ENCODE results near the gene PCBD2.
"Not testable (repeated sequence)": the region's sequence is repeated elsewhere in the genome, so short reads cannot be mapped to it uniquely, and the experiment has no call there.

PCBD2 gene

DNA sequence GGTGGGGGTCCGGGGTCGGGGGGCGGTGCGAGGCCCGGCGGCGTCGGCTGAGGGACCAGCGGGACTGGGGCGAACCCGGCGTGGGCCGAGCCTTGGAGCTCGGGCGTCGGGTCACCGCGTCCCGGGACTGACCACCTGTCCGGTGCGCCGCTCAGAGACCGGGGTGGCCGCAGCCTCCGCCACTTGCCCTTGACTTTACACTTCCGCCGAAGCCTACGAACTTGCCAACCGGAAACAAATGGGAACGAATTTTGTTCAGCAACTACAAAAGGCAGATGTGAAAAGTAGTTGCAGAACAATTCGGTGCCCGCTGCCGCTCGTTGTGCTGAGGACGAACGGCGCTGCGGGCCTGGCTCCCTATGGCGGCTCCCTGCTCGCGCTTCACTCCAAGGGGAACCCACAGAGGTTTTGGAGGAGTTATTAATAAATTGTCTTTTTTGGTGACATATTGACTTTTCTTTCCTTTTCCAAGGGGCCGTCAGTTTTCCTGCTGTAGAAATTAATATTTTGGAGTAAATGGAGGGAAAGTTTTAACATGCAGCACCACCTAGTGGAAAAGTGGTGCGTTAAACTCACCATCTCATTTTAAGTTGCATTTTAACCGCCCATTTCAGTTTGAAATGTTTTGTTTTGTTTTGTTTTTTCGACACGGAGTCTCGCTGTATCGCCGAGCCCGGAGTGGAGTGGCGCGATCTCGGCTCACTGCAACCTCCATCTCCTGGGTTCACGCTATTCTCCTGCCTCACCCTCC, 490 bp downstream of the PCBD2 start:
- peak; percentile 40 for DNase-seq (ENCODE audit: insufficient read length, low spot score)
- FAIRE-seq = peak; percentile 76

- no peak for FAIRE-seq
- DNase-seq (ENCODE audit: insufficient read length, low spot score) = no peak
Observed at GRCh38 chr5:134906811-134907210, 1.9 kb downstream of the PCBD2 start.

DNA sequence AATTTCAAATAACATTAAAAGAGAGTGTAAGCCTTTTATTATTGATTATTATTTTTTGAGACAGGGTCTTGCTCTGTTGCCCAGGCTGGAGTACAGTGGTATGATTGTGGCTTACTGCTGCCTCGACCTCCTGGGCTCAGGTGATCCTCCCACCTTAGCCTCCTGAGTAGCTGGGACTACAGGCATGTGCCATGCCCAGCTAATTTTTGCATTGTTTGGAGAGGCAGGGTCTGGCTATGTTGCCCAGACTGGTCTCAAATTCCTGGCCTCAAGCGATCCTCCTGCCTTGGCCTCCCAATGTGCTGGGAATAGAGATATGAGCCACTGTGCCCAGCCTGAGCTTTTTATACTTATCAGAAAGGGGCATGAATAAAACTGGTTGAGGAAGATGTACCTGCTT, 5.8 kb downstream of the PCBD2 start:
- DNase-seq (ENCODE audit: insufficient read length, low spot score); FAIRE-seq: not testable (repeated sequence)

GRCh38 chr5:134911285-134912206, 6.6 kb downstream of the PCBD2 start:
- FAIRE-seq = no peak
- no peak for DNase-seq (ENCODE audit: insufficient read length, low spot score)

- FAIRE-seq = no peak
- DNase-seq (ENCODE audit: insufficient read length, low spot score) = no peak
Observed at GRCh38 chr5:134913254-134913653, 8.3 kb downstream of the PCBD2 start.

- FAIRE-seq (no peak), DNase-seq (ENCODE audit: insufficient read length, low spot score) (no peak)
Observed at GRCh38 chr5:134913795-134914194, 8.9 kb downstream of the PCBD2 start.

- DNase-seq (ENCODE audit: insufficient read length, low spot score) (no peak), FAIRE-seq (no peak)
Observed at GRCh38 chr5:134917070-134917815, 12.3 kb downstream of the PCBD2 start.

DNA sequence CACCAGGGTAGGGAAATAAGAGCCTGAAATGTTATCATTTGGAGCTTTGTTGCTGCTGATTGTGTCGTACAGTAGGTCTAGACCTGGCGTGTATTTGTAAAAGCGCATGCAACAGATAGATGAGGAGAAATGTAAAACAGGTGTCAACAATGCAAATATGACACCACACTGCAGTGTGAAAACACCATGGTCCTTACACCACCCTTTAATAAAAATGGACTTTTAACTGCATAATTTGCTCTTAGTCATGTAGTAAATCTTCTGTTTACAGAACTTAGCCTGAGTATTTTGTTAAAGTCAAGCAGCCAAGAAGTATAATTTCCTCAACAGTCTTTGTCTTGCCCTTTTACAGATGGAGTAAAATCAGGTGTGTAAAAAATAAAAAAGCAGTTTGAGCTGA, 13.9 kb downstream of the PCBD2 start:
- DNase-seq (ENCODE audit: insufficient read length, low spot score) (no peak), FAIRE-seq (no peak)

GRCh38 chr5:134920848-134921575, 16.1 kb downstream of the PCBD2 start:
- FAIRE-seq = no peak
- no peak for DNase-seq (ENCODE audit: insufficient read length, low spot score)

DNA sequence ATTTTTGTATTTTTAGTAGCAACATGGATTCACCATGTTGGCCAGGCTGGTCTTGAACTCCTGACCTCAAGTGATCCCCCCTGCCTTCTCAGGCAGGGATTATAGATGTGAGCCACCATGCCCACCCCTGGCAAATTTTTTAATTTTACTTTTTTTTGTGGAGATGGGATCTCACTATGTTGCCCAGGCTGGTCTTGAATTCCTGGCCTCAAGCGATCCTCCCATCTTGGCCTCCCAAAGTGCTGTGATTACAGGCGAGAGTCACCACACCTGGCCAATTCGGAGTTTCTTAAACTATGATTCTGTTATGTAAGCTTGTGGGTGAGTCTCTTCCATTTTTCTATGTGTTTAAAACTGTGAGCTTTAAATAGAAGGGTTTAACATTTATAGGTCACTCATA, 27.6 kb downstream of the PCBD2 start:
- no peak for FAIRE-seq
- no peak for DNase-seq (ENCODE audit: insufficient read length, low spot score)

- no peak for DNase-seq (ENCODE audit: insufficient read length, low spot score)
Observed at GRCh38 chr5:134934202-134934601, 29.3 kb downstream of the PCBD2 start.

DNA sequence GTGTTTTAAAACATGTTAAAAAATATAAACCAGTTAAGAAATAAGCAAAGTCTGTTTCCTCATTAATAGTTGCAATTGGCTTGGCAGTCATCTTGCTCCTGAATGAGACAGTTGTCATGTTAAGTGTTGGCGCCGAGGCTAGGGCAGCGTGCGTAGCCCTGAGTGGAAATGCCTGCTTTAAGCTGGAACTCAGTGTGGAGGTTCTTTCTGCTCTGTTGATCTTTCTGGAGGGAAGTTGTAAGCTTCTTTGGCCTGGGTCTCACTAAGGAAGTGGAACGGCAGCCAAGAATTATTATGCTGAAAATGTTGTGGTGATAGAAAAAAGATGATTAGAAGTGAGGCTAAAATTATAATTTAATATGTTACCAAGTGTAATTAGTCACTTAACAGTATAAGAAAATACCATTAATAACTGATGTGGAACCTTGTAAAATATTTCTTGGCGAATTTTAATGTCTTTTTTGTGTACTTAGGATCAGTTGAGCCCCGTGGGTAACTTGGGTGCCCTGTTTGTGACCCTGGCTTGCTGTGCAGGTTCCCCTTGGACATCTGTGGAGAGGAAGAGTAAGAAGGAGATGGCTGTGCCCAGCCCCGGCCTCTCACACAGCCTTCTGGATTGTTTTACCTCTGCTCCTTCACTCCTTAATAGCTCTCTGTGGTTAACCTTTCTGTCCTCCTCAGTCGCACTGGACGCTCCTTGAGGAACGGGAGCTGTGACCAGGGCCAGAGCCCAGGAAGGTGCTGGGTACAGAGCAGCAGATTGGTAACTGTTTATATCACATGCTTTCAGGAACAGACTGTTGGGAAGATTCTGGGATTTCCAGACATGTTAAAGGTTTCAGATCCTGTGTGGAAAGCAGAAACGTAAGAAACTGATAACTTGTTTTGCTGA, 31.0 kb downstream of the PCBD2 start:
- DNase-seq (ENCODE audit: insufficient read length, low spot score) (no peak), FAIRE-seq (no peak)

More at GRCh38 chr5:134934202-134934601, 29.3 kb downstream of the PCBD2 start:
- FAIRE-seq = no peak

DNA sequence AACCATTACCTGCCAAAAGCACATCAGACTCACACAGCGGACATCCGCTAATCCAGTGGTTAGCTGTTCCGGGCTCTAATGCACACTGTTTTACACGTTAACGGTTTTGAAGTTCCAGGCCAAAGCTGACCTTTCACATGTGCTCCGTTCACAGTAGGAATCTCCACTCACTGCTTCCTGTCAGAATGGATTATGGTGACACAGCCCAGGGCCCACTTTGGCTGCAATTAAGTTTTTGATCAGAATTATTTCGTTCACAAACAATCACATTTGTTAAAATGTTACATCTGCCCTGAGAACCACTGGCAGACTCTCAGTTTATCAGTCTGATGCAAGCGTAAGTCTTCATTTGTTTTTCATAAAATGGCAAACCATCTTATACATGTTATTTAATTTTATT, 32.6 kb downstream of the PCBD2 start:
- FAIRE-seq = no peak
- no peak for DNase-seq (ENCODE audit: insufficient read length, low spot score)

DNA sequence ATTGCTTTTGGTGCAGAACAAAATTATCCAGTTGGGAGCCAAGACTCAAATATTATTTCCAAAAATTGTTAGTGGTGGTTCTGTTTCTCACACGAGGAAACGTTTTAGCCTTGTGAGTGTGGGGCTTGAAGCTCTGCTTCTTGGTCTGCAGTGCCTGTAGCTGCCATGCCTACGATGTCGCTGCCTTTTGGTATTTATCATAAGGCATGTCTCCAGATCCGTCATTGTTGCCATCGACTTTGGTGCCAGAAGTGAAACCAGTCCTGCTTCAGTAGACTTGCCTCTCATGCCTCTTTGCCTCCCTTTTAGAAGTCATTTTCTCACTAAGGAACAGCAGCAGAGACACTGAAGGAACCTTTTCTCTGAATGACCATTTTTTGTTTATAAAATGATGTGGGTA, 33.1 kb downstream of the PCBD2 start:
- FAIRE-seq = no peak
- no peak for DNase-seq (ENCODE audit: insufficient read length, low spot score)

DNA sequence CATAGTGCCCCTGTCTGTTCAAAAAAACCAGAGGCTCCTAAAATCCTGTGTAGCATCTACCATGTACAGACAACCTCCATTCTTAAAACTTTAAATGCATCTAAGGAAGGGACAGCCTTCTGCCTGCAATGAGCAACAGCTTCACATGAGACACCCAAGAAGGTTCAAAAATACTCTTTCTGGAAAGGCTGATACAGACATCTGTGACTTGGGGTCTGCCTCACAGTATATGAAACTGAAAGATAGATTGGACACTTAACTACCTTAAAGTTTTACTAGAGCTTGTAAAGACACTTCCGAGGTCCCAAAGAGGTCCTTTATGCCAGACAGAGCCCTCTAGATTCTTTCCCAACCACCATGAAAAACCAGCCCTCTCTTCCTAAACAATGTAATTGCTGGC, 34.6 kb downstream of the PCBD2 start:
- DNase-seq (ENCODE audit: insufficient read length, low spot score) = no peak
- FAIRE-seq = no peak

DNA sequence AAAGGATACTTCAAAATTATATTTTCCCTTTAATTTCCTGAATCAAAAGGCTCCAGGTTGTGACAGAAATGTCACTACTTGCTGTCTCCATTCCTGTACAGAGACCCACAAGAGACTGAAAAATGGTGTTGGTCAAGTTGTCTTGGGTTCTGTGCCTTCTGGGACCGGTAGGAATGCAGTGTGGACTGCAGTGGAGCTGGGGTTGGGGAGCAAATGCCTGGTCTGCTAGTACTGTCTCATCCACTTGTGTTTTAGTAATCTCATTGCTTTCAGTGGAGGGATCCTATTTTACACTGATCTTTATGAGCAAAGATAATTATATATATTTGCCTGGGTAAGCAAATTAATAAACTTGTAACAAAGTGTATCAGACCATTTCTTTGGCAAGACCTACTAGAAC, 38.6 kb downstream of the PCBD2 start:
- FAIRE-seq = no peak
- no peak for DNase-seq (ENCODE audit: insufficient read length, low spot score)

- FAIRE-seq (no peak), DNase-seq (ENCODE audit: insufficient read length, low spot score) (no peak)
Observed at GRCh38 chr5:134944630-134945029, 39.7 kb downstream of the PCBD2 start.

- no peak for FAIRE-seq
Observed at GRCh38 chr5:134945041-134945440, 40.1 kb downstream of the PCBD2 start.

DNA sequence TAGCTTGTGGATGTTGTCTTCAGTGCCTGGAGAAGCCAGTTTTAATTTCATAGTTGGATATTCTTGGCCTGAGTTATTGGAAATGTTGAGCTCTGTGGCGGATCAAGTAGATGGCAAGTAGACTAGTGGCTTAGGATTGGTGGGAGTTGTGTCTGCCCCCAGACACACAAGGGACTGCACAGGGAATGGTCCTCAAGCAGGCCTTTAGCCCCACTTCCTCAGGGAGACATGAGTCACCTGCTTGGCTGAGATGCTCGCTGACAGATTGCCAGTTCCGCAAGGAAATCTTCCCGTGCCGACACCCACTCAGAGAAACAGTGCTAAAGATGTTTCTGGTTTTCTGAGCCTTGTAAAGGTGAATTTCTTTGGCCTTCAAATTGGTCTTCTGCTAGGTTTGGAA, 44.0 kb downstream of the PCBD2 start:
- DNase-seq (ENCODE audit: insufficient read length, low spot score) (no peak), FAIRE-seq (no peak)

More at GRCh38 chr5:134945041-134945440, 40.1 kb downstream of the PCBD2 start:
- DNase-seq (ENCODE audit: insufficient read length, low spot score) = no peak
